H1 (cell line): Measurements from ENCODE around the gene DIP2B. TPM values are rescaled to one million over a fixed set of nuclear protein-coding genes. Genes with fewer than 3 reads are reported as not detected.

Experiments used
- CTCF ChIA-PET: fragments of 300-600 bp; sonication (Branson Sonifier 250); formaldehyde crosslinking; loops from one replicate; lab custom pipeline; 2021; ENCODE audit not compliant: partially characterized antibody; lab: Charles Lee
- POLR2A ChIA-PET: fragments of 300-600 bp; sonication (Branson Sonifier 250); formaldehyde crosslinking; loops from one replicate; lab custom pipeline; 2021; ENCODE audit warnings: inconsistent platforms; ENCODE audit not compliant: partially characterized antibody; lab: Charles Lee
- DNase-seq, 2 experiments: peaks; one replicate each; pipeline versions ENCODE4 v3.0.0 to v3.0.0-alpha.2; 2010 to 2022; ENCODE audit warnings: low spot score in 2 of 2, low read depth in 1 of 2, mixed read lengths in 1 of 2
- FAIRE-seq: peaks from 2 replicates; lab custom pipeline; 2011; peaks lifted over from hg19 to GRCh38; lab: Jason Lieb, UNC
- H2AFZ ChIP-seq: 2 replicates; pipeline ENCODE4 v1.8.1; 2012; ENCODE audit warnings: low read length, inconsistent platforms
- H2AK5ac ChIP-seq: 2 replicates; pipeline ENCODE4 v1.6.1; 2013; ENCODE audit warnings: low read depth, low read length
- H2BK120ac ChIP-seq: replicated peaks from 2 replicates; pipeline ENCODE3; 2013; ENCODE audit warnings: low read depth, low read length, inconsistent platforms
- H2BK12ac ChIP-seq: 2 replicates; pipeline ENCODE4 v1.6.1; 2013; ENCODE audit warnings: low read depth, low read length
- H2BK15ac ChIP-seq: 2 replicates; pipeline ENCODE4 v1.6.1; 2013; ENCODE audit warnings: low read length
- H2BK20ac ChIP-seq: 2 replicates; pipeline ENCODE4 v1.6.1; 2013; ENCODE audit warnings: low read length
- H2BK5ac ChIP-seq: 2 replicates; pipeline ENCODE4 v1.6.1; 2013; ENCODE audit warnings: low read depth, low read length
- H3K14ac ChIP-seq: 2 replicates; pipeline ENCODE4 v1.6.1; 2013; ENCODE audit warnings: inconsistent platforms; ENCODE audit not compliant: insufficient read length
- H3K18ac ChIP-seq: 2 replicates; pipeline ENCODE4 v1.6.1; 2013; ENCODE audit warnings: low read length; ENCODE audit errors: extremely low read depth
- H3K23ac ChIP-seq: 2 replicates; pipeline ENCODE4 v1.6.1; 2013; ENCODE audit warnings: inconsistent platforms; ENCODE audit not compliant: insufficient read length
- H3K23me2 ChIP-seq: 2 replicates; pipeline ENCODE4 v1.6.1; 2013; ENCODE audit warnings: low read depth, low read length
- H3K27ac ChIP-seq: 2 replicates; pipeline ENCODE4 v1.6.1; 2011; ENCODE audit warnings: low read depth, low read length, inconsistent platforms
- H3K27me3 ChIP-seq, 4 experiments: replicated peaks in 1 of 4; 1 replicate in 1 of 4; 2 replicates in 3 of 4; pipeline versions ENCODE4 v1.6.1 to v1.8.1; 2011 to 2013; ENCODE audit warnings: low read length in 3 of 4, mild to moderate bottlenecking in 3 of 4, inconsistent platforms in 2 of 4, mixed read lengths in 2 of 4, moderate library complexity in 1 of 4; ENCODE audit not compliant: control insufficient read depth in 3 of 4, insufficient read depth in 3 of 4; ENCODE audit errors: extremely low read depth in 1 of 4
- H3K36me3 ChIP-seq, 4 experiments: 2 replicates each; pipeline versions ENCODE4 v1.6.1 to v1.8.1; 2011 to 2013; ENCODE audit warnings: mild to moderate bottlenecking in 4 of 4, low read length in 3 of 4, moderate library complexity in 2 of 4, control low read depth in 1 of 4, inconsistent platforms in 1 of 4; ENCODE audit not compliant: insufficient read depth in 4 of 4, control insufficient read depth in 2 of 4
- H3K4ac ChIP-seq: replicated peaks from 2 replicates; pipeline ENCODE3; 2013; ENCODE audit warnings: low read length, low read depth, mixed read lengths, inconsistent platforms; ENCODE audit not compliant: insufficient read length
- H3K4me1 ChIP-seq, 4 experiments: replicated peaks in 1 of 4; 1 replicate in 1 of 4; 2 replicates in 3 of 4; pipeline versions ENCODE4 v1.6.1 to v1.8.1; 2011 to 2013; ENCODE audit warnings: low read length in 3 of 4, inconsistent platforms in 2 of 4, mixed read lengths in 1 of 4; ENCODE audit not compliant: insufficient read depth in 4 of 4, control insufficient read depth in 3 of 4
- H3K4me2 ChIP-seq, 2 experiments: 2 replicates each; pipeline versions ENCODE4 v1.6.1 to v1.8.1; 2011 to 2013; ENCODE audit warnings: low read depth in 2 of 2, low read length in 2 of 2, control low read depth in 1 of 2, inconsistent platforms in 1 of 2, mild to moderate bottlenecking in 1 of 2; ENCODE audit not compliant: insufficient read depth in 1 of 2
- H3K4me3 ChIP-seq, 4 experiments: fragments of 200-600, 300-600 bp in 1 of 4; sonication (generic), shearing (Covaris generic), sonication (Bioruptor Twin) in 1 of 4; 2 replicates each; pipeline versions ENCODE4 v1.5.1 to v1.8.1; 2011 to 2016; ENCODE audit warnings: low read length in 4 of 4, low read depth in 3 of 4, control low read depth in 2 of 4, inconsistent platforms in 2 of 4, mild to moderate bottlenecking in 2 of 4, mixed read lengths in 1 of 4, moderate library complexity in 1 of 4; ENCODE audit not compliant: insufficient read depth in 2 of 4; ENCODE audit errors: extremely low read depth in 1 of 4
- H3K56ac ChIP-seq: replicated peaks from 2 replicates; pipeline ENCODE3; 2013; ENCODE audit warnings: low read depth, mild to moderate bottlenecking, mixed read lengths, low read length, inconsistent platforms; ENCODE audit not compliant: insufficient read length
- H3K79me1 ChIP-seq: 2 replicates; pipeline ENCODE4 v1.6.1; 2013; ENCODE audit warnings: low read depth, low read length, control low read depth
- H3K79me2 ChIP-seq, 2 experiments: 2 replicates each; pipeline versions ENCODE4 v1.6.1 to v1.8.1; 2012 to 2013; ENCODE audit warnings: low read length in 2 of 2, mild to moderate bottlenecking in 2 of 2, inconsistent platforms in 1 of 2; ENCODE audit not compliant: insufficient read depth in 2 of 2, control insufficient read depth in 1 of 2
- H3K9ac ChIP-seq, 4 experiments: replicated peaks in 1 of 4; 1 replicate in 1 of 4; 2 replicates in 3 of 4; pipeline versions ENCODE4 v1.6.1 to v1.8.1; 2011 to 2013; ENCODE audit warnings: low read depth in 3 of 4, low read length in 3 of 4, control low read depth in 2 of 4, mild to moderate bottlenecking in 2 of 4, moderate library complexity in 2 of 4, inconsistent platforms in 1 of 4; ENCODE audit errors: extremely low read depth in 1 of 4
- H3K9me3 ChIP-seq, 2 experiments: 2 replicates each; pipeline versions ENCODE4 v1.6.1 to v1.8.1; 2012 to 2013; ENCODE audit warnings: mild to moderate bottlenecking in 2 of 2, moderate library complexity in 2 of 2, control low read depth in 1 of 2, inconsistent platforms in 1 of 2, low read depth in 1 of 2, low read length in 1 of 2, mixed read lengths in 1 of 2; ENCODE audit not compliant: insufficient read depth in 2 of 2
- H4K20me1 ChIP-seq, 2 experiments: replicated peaks in 1 of 2; 2 replicates each; pipeline versions ENCODE3 to v1.8.1; 2011 to 2013; ENCODE audit warnings: inconsistent platforms in 2 of 2, low read length in 2 of 2, mild to moderate bottlenecking in 1 of 2; ENCODE audit not compliant: insufficient read depth in 2 of 2, control insufficient read depth in 1 of 2
- H4K5ac ChIP-seq: 2 replicates; pipeline ENCODE4 v1.6.1; 2013; ENCODE audit warnings: low read length, low read depth, mixed read lengths, inconsistent platforms; ENCODE audit not compliant: insufficient read length
- H4K8ac ChIP-seq: 2 replicates; pipeline ENCODE4 v1.8.0; 2013; ENCODE audit warnings: mild to moderate bottlenecking, moderate library complexity, low read length, inconsistent platforms; ENCODE audit not compliant: insufficient read depth; ENCODE audit errors: extremely low read depth
- H4K91ac ChIP-seq: replicated peaks from 2 replicates; pipeline ENCODE3; 2013; ENCODE audit warnings: low read length, mixed read lengths, inconsistent platforms; ENCODE audit not compliant: insufficient read length
- ATF2 ChIP-seq: IDR thresholded peaks from 2 replicates; pipeline ENCODE4 v1.6.1; 2012; ENCODE audit warnings: low read length, inconsistent platforms
- BCL11A ChIP-seq, 2 experiments: IDR thresholded peaks; one replicate each; pipeline ENCODE4 v1.6.1; 2011; ENCODE audit warnings: low read depth in 2 of 2, low read length in 2 of 2, mild to moderate bottlenecking in 2 of 2
- CBX5 ChIP-seq: fragments of 300-800, 300-1000 bp; sonication (generic); IDR thresholded peaks from 2 replicates; pipeline ENCODE4 v1.7.1; 2016; ENCODE audit warnings: antibody characterized with exemption, low read length, low read depth
- CEBPB ChIP-seq: IDR thresholded peaks from 2 replicates; pipeline ENCODE4 v1.6.1; 2012; ENCODE audit warnings: low read depth, low read length
- EP300 ChIP-seq, 2 experiments: IDR thresholded peaks; 1 replicate in 1 of 2; 2 replicates in 1 of 2; pipeline ENCODE4 v1.6.1; 2011 to 2012; ENCODE audit warnings: low read depth in 2 of 2, low read length in 2 of 2, mild to moderate bottlenecking in 2 of 2, borderline replicate concordance in 1 of 2, inconsistent platforms in 1 of 2, moderate library complexity in 1 of 2
- TBP ChIP-seq: IDR thresholded peaks from 2 replicates; pipeline ENCODE4 v1.6.1; 2011; ENCODE audit warnings: low read depth, low read length, improper control_type of control experiment
- ZNF274 ChIP-seq: IDR thresholded peaks from 2 replicates; pipeline ENCODE4 v1.7.0; 2012; ENCODE audit warnings: low read length, borderline replicate concordance; ENCODE audit errors: extremely low read depth
- WGBS, 2 experiments: shearing (Covaris generic) in 1 of 2; methylation state at CpG; one replicate each; pipeline versions ENCODE4 v1.1.6 to v1.1.7; 2013 to 2015; ENCODE audit warnings: low lambda C conversion rate in 2 of 2, mixed read lengths in 2 of 2, inconsistent platforms in 1 of 2, low coverage in 1 of 2, missing lambda C conversion rate in 1 of 2; ENCODE audit not compliant: insufficient replicate concordance in 2 of 2, insufficient coverage in 1 of 2, insufficient read length in 1 of 2; ENCODE audit errors: extremely low coverage in 1 of 2, missing lambda C conversion rate in 1 of 2; 5-methylcytosine and 5-hydroxymethylcytosine counted together
- polyA plus RNA-seq, 7 experiments: library from polyadenylated mRNA; depleted of rRNA in 3 of 7; stranded (reverse) in 5 of 7; unstranded in 2 of 7; fragments of >200 nt in 5 of 7; fragments of 200-250 nt in 2 of 7; gene quantifications; 1 replicate in 5 of 7; 2 replicates in 1 of 7; 4 replicates in 1 of 7; pipeline versions ENCODE4 v1.2.1 to v1.2.3, GENCODE V29; 2011 to 2013; ENCODE audit warnings: missing spikeins in 2 of 7, mixed read lengths in 2 of 7
- total RNA-seq: library from RNA; stranded (reverse); fragmentation: NEBNext Ultra II Directional; extraction: Animal tissue kit (Norgen Biotek cat#: 25700); gene quantifications from 2 replicates; pipeline ENCODE4 v1.2.1, GENCODE V29; 2021

DIP2B gene
- total and polyA plus RNA-seq, 2 of the 8 experiments (the other 6 are each of a cell fraction or from before 2014, with no cell fraction given), result 11.1 to 29.6 TPM

GRCh38 chr12:50751948-50752721 is 247.3 kb downstream of the DIP2B start:
- H4K20me1 ChIP-seq, result peaks cover 0 to 1% of the 10 kb centered on the region in 2 experiments
- H3K23me2 ChIP-seq, result no peaks in the 10 kb centered on the region
- no peak overlapping the region for H4K5ac ChIP-seq
- no peak overlapping the region for H3K4ac ChIP-seq
- H3K23ac ChIP-seq, result no peak overlapping the region
- no peak overlapping the region for H3K27ac ChIP-seq
- H3K27me3 ChIP-seq, result no peaks in the 10 kb centered on the region
- H4K8ac ChIP-seq, result no peak overlapping the region
- H3K4me2 ChIP-seq, result no peak overlapping the region
- no peak overlapping the region for H3K9ac ChIP-seq
- no peak overlapping the region for H3K56ac ChIP-seq
- no peak overlapping the region for H2BK20ac ChIP-seq
- H3K4me3 ChIP-seq, result no peak overlapping the region
- ChIA-PET CTCF (interaction anchor here (1.2 to 1.5 kb wide), 2 partner anchors 11 to 13 kb away, joined by 3 to 4 read pairs; no protein-coding TSS in a partner anchor), POLR2A (interaction anchor here (4.7 kb wide), 1 partner anchor 12 kb away, joined by 22 read pairs; the partner anchor contains the start of gene ATF1)
- H3K18ac ChIP-seq, result no peak overlapping the region
- no peak overlapping the region for H4K91ac ChIP-seq
- H2BK5ac ChIP-seq, result no peak overlapping the region
- no peaks in the 10 kb centered on the region for H3K79me2 ChIP-seq
- H3K79me1 ChIP-seq, result no peaks in the 10 kb centered on the region
- H3K9me3 ChIP-seq, result no peaks in the 10 kb centered on the region
- H2AK5ac ChIP-seq, result no peak overlapping the region
- 92% methylated on average over 6 of the region's 6 CpGs; no CpG with 5 or more reads in 1 of the 2 experiments for WGBS, 2 experiments
- H2BK12ac ChIP-seq, result no peak overlapping the region
- no peak overlapping the region for H2BK15ac ChIP-seq
- FAIRE-seq, result no peak
- peaks cover 0 to 2% (median 0%) of the 10 kb centered on the region in 4 experiments; a peak in 2 of 8 replicates for H3K36me3 ChIP-seq
- no peak overlapping the region for H2BK120ac ChIP-seq
- DNase-seq, result no peak
- H2AFZ ChIP-seq, result no peak overlapping the region
- H3K4me1 ChIP-seq, result no peaks in the 10 kb centered on the region
- no peak overlapping the region for H3K14ac ChIP-seq
- TF ChIP-seq TBP, result no peak
- TF ChIP-seq CEBPB, result no peak
- no peak for TF ChIP-seq ZNF274
- TF ChIP-seq ATF2, result no peak
- TF ChIP-seq BCL11A (IDR thresholded peaks at IDR 0.05; ENCODE audit: low read depth in 2 of 2, low read length in 2 of 2), result no peak
- no peak for TF ChIP-seq CBX5
- no peak for TF ChIP-seq EP300 (IDR thresholded peaks at IDR 0.05; ENCODE audit: borderline replicate concordance in 1 of 2, low read depth in 2 of 2, low read length in 2 of 2)
